Heart right ventricle (tissue), 12 donors: ENCODE measurements around the gene TRIM47. TPM values are rescaled to one million over a fixed set of nuclear protein-coding genes. Genes with fewer than 3 reads are reported as not detected.

Experiments
- polyA plus RNA-seq, 2 donors: library from polyadenylated mRNA; stranded (reverse); fragments of 200-250 nt; gene quantifications; one replicate each; pipeline ENCODE4 v1.2.3, GENCODE V29; 2013
- total RNA-seq, 10 donors: library from RNA; stranded (reverse); fragmentation: NEBNext Ultra II Directional in 3 of 10; extraction: Animal tissue kit (Norgen Biotek cat#: 25700) in 3 of 10; gene quantifications; one replicate each; pipeline versions ENCODE4 v1.2.1 to v1.2.4, GENCODE V29; 2021 to 2023
- donor health status: ischemic (EF 13 %, LVEDD 7.1; RV severe dilation, severe dysfunction).
- donor health status: healthy with polysubstance abuse.
- donor health status: DM: no; HTN: yes; CAD: no.
- donor health status: DM: no; HTN: no; CAD: no.
- donor health status: ischemic (EF 25% LVEDD 6.9; RV normal size, moderate dysfunction).
- donor health status: ischemic (EF 25% LVEDD 5.7; RV mildly dilated, moderate dysfunction).
- donor health status: healthy.
- donor health status: nonischemic (EF 11% LVEDD 7.7; RV severe dilation, severe dysfunction).
- donor health status: DM: yes; HTN: yes; CAD: no.
- donor health status: PGD.
- donor health status: ischemic (EF 29% LVEDD 5.4; RV normal size, mild dysfunction).
- donor health status: nonischemic (EF 23%, LVEDD 6.1; RV moderate dilation, normal function).

The TRIM47 gene
- total and polyA plus RNA-seq, 12 donors, result 9.3 to 53.1 (median 22.5) TPM

Other genes starting within 250 kb of the TRIM47 start
- gene SMIM5, start 245.1 kb downstream of the TRIM47 start, total RNA-seq, result 10 to 100 TPM in 2 of 10 donors, 1 to 10 TPM in 8; 1.9 to 14.2 (median 6.5) TPM
- gene SMIM5, start 245.1 kb downstream of the TRIM47 start, polyA plus RNA-seq, result 10 to 100 TPM in 1 of 2 donors, 1 to 10 TPM in 1; 3.1 to 19.2 TPM
- gene RECQL5, start 211.4 kb downstream of the TRIM47 start, total RNA-seq, result 10 to 100 TPM in 8 of 10 donors, 1 to 10 TPM in 2; 9.2 to 14.4 (median 10.7) TPM
- gene RECQL5, start 211.4 kb downstream of the TRIM47 start, polyA plus RNA-seq, result 10 to 100 TPM in 1 of 2 donors, 1 to 10 TPM in 1; 6.3 to 32.1 TPM
- gene SAP30BP, start 211.2 kb downstream of the TRIM47 start, total RNA-seq, result 10 to 100 TPM; 41.7 to 64.4 (median 55.8) TPM
- 100 to 1,000 TPM in 1 of 2 donors, 10 to 100 TPM in 1; 78.4 to 115 TPM for gene SAP30BP, start 211.2 kb downstream of the TRIM47 start, polyA plus RNA-seq
- 10 to 100 TPM in 2 of 10 donors, 1 to 10 TPM in 8; 4.7 to 11.3 (median 9.0) TPM for gene ITGB4, start 157.1 kb downstream of the TRIM47 start, total RNA-seq
- 10 to 100 TPM in 1 of 2 donors, 1 to 10 TPM in 1; 4.6 to 17.0 TPM for gene ITGB4, start 157.1 kb downstream of the TRIM47 start, polyA plus RNA-seq
- 10 to 100 TPM in 6 of 10 donors, 1 to 10 TPM in 4; 5.2 to 26.4 (median 11.3) TPM for gene GALK1, start 113.4 kb downstream of the TRIM47 start, total RNA-seq
- gene GALK1, start 113.4 kb downstream of the TRIM47 start, polyA plus RNA-seq, result 10 to 100 TPM; 29.2 to 44.6 TPM
- 10 to 100 TPM; 11.6 to 19.1 (median 14.7) TPM for gene UNK, start 93.8 kb downstream of the TRIM47 start, total RNA-seq
- gene UNK, start 93.8 kb downstream of the TRIM47 start, polyA plus RNA-seq, result 10 to 100 TPM; 12.9 to 21.3 TPM
- gene UNC13D, start 34.2 kb downstream of the TRIM47 start, total RNA-seq, result 10 to 100 TPM in 3 of 10 donors, 1 to 10 TPM in 7; 5.5 to 20.7 (median 8.5) TPM
- 10 to 100 TPM in 1 of 2 donors, 1 to 10 TPM in 1; 3.0 to 12.6 TPM for gene UNC13D, start 34.2 kb downstream of the TRIM47 start, polyA plus RNA-seq
- 100 to 1,000 TPM; 130 to 210 (median 173) TPM for gene WBP2, start 23.2 kb downstream of the TRIM47 start, total RNA-seq
- 100 to 1,000 TPM; 155 to 205 TPM for gene WBP2, start 23.2 kb downstream of the TRIM47 start, polyA plus RNA-seq
- gene TRIM65, start 18.4 kb upstream of the TRIM47 start, total RNA-seq, result 10 to 100 TPM in 1 of 10 donors, 1 to 10 TPM in 9; 5.1 to 12.7 (median 8.9) TPM
- gene TRIM65, start 18.4 kb upstream of the TRIM47 start, polyA plus RNA-seq, result 10 to 100 TPM in 1 of 2 donors, 1 to 10 TPM in 1; 5.6 to 16.7 TPM
- 100 to 1,000 TPM in 4 of 10 donors, 10 to 100 TPM in 6; 89.6 to 144 (median 96.5) TPM for gene MRPL38, start 26.3 kb upstream of the TRIM47 start, total RNA-seq
- gene MRPL38, start 26.3 kb upstream of the TRIM47 start, polyA plus RNA-seq, result 100 to 1,000 TPM in 1 of 2 donors, 10 to 100 TPM in 1; 86.0 to 160 TPM
- 1 to 10 TPM; 2.1 to 6.3 (median 2.8) TPM for gene FBF1, start 62.5 kb upstream of the TRIM47 start, total RNA-seq
- gene FBF1, start 62.5 kb upstream of the TRIM47 start, polyA plus RNA-seq, result 1 to 10 TPM; 1.6 to 8.3 TPM
- 100 to 1,000 TPM in 1 of 10 donors, 10 to 100 TPM in 9; 76.0 to 105 (median 94.0) TPM for gene ACOX1, start 100.6 kb upstream of the TRIM47 start, total RNA-seq
- 10 to 100 TPM; 11.1 to 45.8 TPM for gene ACOX1, start 100.6 kb upstream of the TRIM47 start, polyA plus RNA-seq
- 10 to 100 TPM in 3 of 10 donors, 1 to 10 TPM in 7; 4.4 to 13.3 (median 9.0) TPM for gene TEN1, start 100.7 kb upstream of the TRIM47 start, total RNA-seq
- gene TEN1, start 100.7 kb upstream of the TRIM47 start, polyA plus RNA-seq, result 10 to 100 TPM; 19.5 to 20.1 TPM
- 1 to 10 TPM in 7 of 10 donors, under 1 TPM in 3; 0.52 to 2.2 (median 1.3) TPM for gene CDK3, start 122.3 kb upstream of the TRIM47 start, total RNA-seq
- 10 to 100 TPM in 1 of 2 donors, 1 to 10 TPM in 1; 2.4 to 11.3 TPM for gene CDK3, start 122.3 kb upstream of the TRIM47 start, polyA plus RNA-seq
- under 1 TPM in 4 of 10 donors, not detected in 6; 0.04 to 0.31 (median 0.05) TPM for gene EVPL, start 148.7 kb upstream of the TRIM47 start, total RNA-seq
- under 1 TPM; 0.04 to 0.07 TPM for gene EVPL, start 148.7 kb upstream of the TRIM47 start, polyA plus RNA-seq
- gene SRP68, start 193.9 kb upstream of the TRIM47 start, total RNA-seq, result 10 to 100 TPM; 53.6 to 69.7 (median 63.1) TPM
- gene SRP68, start 193.9 kb upstream of the TRIM47 start, polyA plus RNA-seq, result 10 to 100 TPM; 26.2 to 62.1 TPM
- gene GALR2, start 196.2 kb upstream of the TRIM47 start, total RNA-seq, result not detected
- gene GALR2, start 196.2 kb upstream of the TRIM47 start, polyA plus RNA-seq, result under 1 TPM in 1 of 2 donors, not detected in 1; 0.10 TPM
- not detected for gene ZACN, start 200.6 kb upstream of the TRIM47 start, total RNA-seq
- 1 to 10 TPM; 1.1 to 1.6 TPM for gene ZACN, start 200.6 kb upstream of the TRIM47 start, polyA plus RNA-seq
- gene EXOC7, start 225.2 kb upstream of the TRIM47 start, total RNA-seq, result 10 to 100 TPM; 66.4 to 97.5 (median 87.9) TPM
- gene EXOC7, start 225.2 kb upstream of the TRIM47 start, polyA plus RNA-seq, result 10 to 100 TPM; 37.9 to 55.6 TPM